Measurements from ENCODE around the gene DCAF6.

DCAF6 gene

DNA sequence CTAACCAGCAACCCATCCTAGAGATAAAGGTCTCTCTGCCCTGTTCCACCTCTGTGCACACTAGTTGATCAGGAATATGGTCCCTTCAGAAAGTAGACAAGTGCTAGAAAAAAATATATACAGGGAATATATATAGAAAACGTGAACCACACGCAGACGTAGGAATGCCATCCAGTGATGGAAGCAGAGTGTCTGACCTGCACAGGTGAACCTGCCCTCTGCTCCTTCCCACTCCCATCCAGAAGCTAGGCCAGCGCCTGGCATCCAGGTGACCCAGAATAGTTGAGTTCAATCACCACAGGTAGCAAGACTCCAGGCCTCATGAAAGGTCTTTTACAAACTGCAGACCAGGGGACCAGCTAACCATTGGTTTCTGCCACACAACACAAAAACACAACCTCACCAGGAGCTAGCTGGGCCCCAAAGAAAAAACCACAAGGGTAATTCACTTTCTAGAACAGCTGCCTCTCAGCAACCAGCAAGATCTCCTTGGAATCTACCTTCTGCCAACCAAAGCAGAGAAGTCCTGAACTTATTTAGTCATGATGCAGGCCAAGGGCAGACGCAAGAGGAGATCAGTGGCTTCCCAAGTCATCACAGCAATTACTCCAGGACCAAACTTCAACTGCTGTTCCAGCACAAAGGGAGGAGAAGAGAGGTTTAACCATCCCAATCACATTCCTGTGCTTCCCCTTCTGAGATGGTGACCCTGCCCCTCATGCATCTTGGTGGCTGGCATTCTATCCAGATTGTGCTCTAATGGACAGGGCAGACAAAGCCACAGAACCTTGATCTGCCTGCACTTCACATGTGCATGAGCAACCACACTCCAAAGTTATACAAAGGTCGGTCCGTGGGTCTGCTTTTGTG is 147.2 kb downstream of the DCAF6 start:
- DNase-seq: no peak
- no peaks in the 10 kb centered on the region for H3K36me3 ChIP-seq (ENCODE audit: control insufficient read depth, insufficient read depth, low read length)
- H3K56ac ChIP-seq (ENCODE audit: low read length): no peak overlapping the region
- H3K27me3 ChIP-seq (ENCODE audit: insufficient read depth, low read length, poor library complexity): no peaks in the 10 kb centered on the region
- H3K4ac ChIP-seq (ENCODE audit: low read depth, low read length): no peak overlapping the region
- no peak overlapping the region for H4K8ac ChIP-seq (ENCODE audit: low read depth, low read length)
- no peak overlapping the region for H3K18ac ChIP-seq (ENCODE audit: low read length)
- H3K4me1 ChIP-seq (ENCODE audit: control insufficient read depth, low read depth, low read length): peaks cover 2% of the 10 kb centered on the region
- H3K9ac ChIP-seq (ENCODE audit: low read length): no peak overlapping the region
- no peak overlapping the region for H3K23ac ChIP-seq (ENCODE audit: low read length)
- H3K4me2 ChIP-seq (ENCODE audit: low read length): no peak overlapping the region
- WGBS (ENCODE audit: extremely low coverage, insufficient coverage, low lambda C conversion rate): no CpG with 5 or more reads among the region's 7 CpGs
- no peaks in the 10 kb centered on the region for H3K79me1 ChIP-seq (ENCODE audit: low read length)
- H4K5ac ChIP-seq (ENCODE audit: low read length): no peak overlapping the region
- H2BK5ac ChIP-seq (ENCODE audit: low read length): no peak overlapping the region
- H2BK120ac ChIP-seq (ENCODE audit: low read depth, low read length): no peak overlapping the region
- H3K79me2 ChIP-seq (ENCODE audit: control insufficient read depth, insufficient read depth, low read length): no peaks in the 10 kb centered on the region
- no peak overlapping the region for H3K4me3 ChIP-seq (ENCODE audit: low read length)
- no peak overlapping the region for H3K27ac ChIP-seq (ENCODE audit: low read depth, low read length)
- H2BK15ac ChIP-seq (replicated peaks; ENCODE audit: low read depth): no peak overlapping the region
- no peak overlapping the region for H2AK5ac ChIP-seq (ENCODE audit: low read length)

DNA sequence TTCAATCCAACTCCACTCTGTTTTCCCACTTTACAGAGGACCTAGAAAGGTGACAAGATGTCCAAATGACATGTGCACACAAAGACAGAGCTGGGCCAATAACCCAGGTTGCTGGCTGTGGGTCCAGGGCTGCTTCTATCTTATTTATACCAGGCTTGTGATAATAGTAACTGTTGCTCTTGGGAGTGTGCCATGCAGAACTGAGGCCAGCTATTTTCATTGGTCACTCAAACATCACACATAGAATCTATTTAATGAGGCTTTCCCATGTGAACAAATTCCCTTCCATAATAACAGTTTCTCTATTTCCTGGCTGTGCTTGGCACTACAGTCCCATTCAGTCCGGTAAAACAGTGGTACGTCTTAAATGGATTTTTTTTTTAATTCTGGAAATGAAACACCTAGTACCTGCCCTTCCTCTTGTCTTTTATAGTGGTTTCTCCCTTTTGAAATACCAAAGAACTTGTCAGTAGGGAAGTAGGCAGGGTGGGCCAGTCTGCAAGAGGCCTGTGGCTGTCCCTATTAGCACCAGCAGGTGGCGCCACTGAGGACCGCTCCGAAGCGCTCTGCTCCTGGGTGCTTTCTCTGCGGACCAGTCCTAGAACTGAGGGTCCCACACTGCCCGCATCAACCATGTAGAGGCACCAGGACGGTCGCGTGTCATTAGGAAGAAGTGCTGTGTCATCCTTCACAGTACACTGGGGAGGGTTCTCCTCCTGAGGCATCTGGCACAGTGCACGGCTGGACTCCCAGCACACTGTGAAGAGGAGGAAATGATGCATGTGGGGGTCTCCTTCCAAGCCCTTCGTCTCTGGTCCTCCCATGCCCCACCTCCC is 148.1 kb downstream of the DCAF6 start:
- Histone ChIP-seq H3K23ac (ENCODE audit: low read length) (no peak overlapping the region), H3K9ac (ENCODE audit: low read length) (no peak overlapping the region), H2AK5ac (ENCODE audit: low read length) (no peak overlapping the region), H3K4me1 (ENCODE audit: control insufficient read depth, low read depth, low read length) (peaks cover 3% of the 10 kb centered on the region), H3K18ac (ENCODE audit: low read length) (no peak overlapping the region), H3K27me3 (ENCODE audit: insufficient read depth, low read length, poor library complexity) (no peaks in the 10 kb centered on the region), H2BK120ac (ENCODE audit: low read depth, low read length) (no peak overlapping the region), H3K79me2 (ENCODE audit: control insufficient read depth, insufficient read depth, low read length) (no peaks in the 10 kb centered on the region), H3K4me3 (ENCODE audit: low read length) (no peak overlapping the region), H2BK5ac (ENCODE audit: low read length) (no peak overlapping the region), H3K79me1 (ENCODE audit: low read length) (no peaks in the 10 kb centered on the region), H3K36me3 (ENCODE audit: control insufficient read depth, insufficient read depth, low read length) (no peaks in the 10 kb centered on the region), H3K4ac (ENCODE audit: low read depth, low read length) (no peak overlapping the region), H4K8ac (ENCODE audit: low read depth, low read length) (no peak overlapping the region), H3K4me2 (ENCODE audit: low read length) (no peak overlapping the region), H2BK15ac (replicated peaks; ENCODE audit: low read depth) (no peak overlapping the region), H4K5ac (ENCODE audit: low read length) (no peak overlapping the region), H3K56ac (ENCODE audit: low read length) (no peak overlapping the region), H3K27ac (ENCODE audit: low read depth, low read length) (no peak overlapping the region)
- DNase-seq: peak; percentile 71
- no CpG with 5 or more reads among the region's 13 CpGs for WGBS (ENCODE audit: extremely low coverage, insufficient coverage, low lambda C conversion rate)

DNA sequence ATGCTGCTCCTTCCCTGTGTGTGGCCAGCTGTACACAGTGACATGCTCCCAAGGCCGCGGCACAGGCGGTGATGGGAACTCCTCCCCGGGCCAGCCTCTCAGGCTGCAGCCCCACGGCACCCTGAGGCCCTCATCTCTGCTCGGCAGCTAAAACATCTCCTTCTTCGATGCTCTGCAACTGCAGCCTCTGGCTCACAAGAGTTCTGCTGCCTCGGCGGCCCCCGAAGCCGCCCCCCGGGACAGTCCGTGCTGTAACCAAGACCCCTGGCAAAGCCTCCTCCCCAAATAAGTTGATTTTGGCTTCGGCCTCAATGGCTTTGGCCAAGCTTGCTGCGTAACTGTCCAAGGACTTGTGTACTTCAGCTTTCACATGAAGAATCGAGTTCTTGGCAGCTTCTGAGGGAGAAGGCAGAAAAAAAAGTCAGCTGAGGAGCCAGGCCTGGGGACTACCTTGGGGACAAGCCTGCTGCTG is 149.0 kb downstream of the DCAF6 start:
- H3K9ac ChIP-seq (ENCODE audit: low read length): no peak overlapping the region
- H3K4me3 ChIP-seq (ENCODE audit: low read length): no peak overlapping the region
- H3K4me1 ChIP-seq (ENCODE audit: control insufficient read depth, low read depth, low read length): peaks cover 3% of the 10 kb centered on the region
- H3K27me3 ChIP-seq (ENCODE audit: insufficient read depth, low read length, poor library complexity): no peaks in the 10 kb centered on the region
- no peak for DNase-seq
- no peak overlapping the region for H3K27ac ChIP-seq (ENCODE audit: low read depth, low read length)
- H2AK5ac ChIP-seq (ENCODE audit: low read length): no peak overlapping the region
- no peak overlapping the region for H2BK120ac ChIP-seq (ENCODE audit: low read depth, low read length)
- H2BK15ac ChIP-seq (replicated peaks; ENCODE audit: low read depth): no peak overlapping the region
- H3K36me3 ChIP-seq (ENCODE audit: control insufficient read depth, insufficient read depth, low read length): no peaks in the 10 kb centered on the region
- H3K4me2 ChIP-seq (ENCODE audit: low read length): no peak overlapping the region
- no peak overlapping the region for H4K8ac ChIP-seq (ENCODE audit: low read depth, low read length)
- H3K56ac ChIP-seq (ENCODE audit: low read length): no peak overlapping the region
- H3K79me2 ChIP-seq (ENCODE audit: control insufficient read depth, insufficient read depth, low read length): no peaks in the 10 kb centered on the region
- H4K5ac ChIP-seq (ENCODE audit: low read length): no peak overlapping the region
- H2BK5ac ChIP-seq (ENCODE audit: low read length): no peak overlapping the region
- WGBS (ENCODE audit: extremely low coverage, insufficient coverage, low lambda C conversion rate): no CpG with 5 or more reads among the region's 16 CpGs
- H3K18ac ChIP-seq (ENCODE audit: low read length): no peak overlapping the region
- H3K79me1 ChIP-seq (ENCODE audit: low read length): no peaks in the 10 kb centered on the region
- no peak overlapping the region for H3K4ac ChIP-seq (ENCODE audit: low read depth, low read length)
- no peak overlapping the region for H3K23ac ChIP-seq (ENCODE audit: low read length)

DNA sequence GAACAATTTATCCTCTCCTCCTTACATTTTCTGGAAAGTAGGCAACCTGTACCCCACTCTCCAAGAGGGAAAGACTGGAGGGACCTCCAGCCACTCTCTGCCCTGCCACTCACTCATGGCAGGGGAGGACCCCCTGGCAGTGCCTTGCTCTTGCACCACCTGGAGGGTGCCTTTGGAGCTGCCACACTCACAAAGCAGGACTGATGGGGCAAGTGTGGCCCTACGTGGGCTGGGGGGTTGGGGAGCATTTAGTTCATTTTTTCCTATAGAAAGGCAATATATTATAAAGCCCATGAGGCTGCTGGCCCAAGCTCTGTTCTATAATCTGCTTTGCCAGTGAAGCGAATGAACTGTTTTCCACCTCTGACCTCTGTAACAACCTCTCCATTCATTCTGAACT is 150.0 kb downstream of the DCAF6 start:
- H4K5ac ChIP-seq (ENCODE audit: low read length): no peak overlapping the region

DNA sequence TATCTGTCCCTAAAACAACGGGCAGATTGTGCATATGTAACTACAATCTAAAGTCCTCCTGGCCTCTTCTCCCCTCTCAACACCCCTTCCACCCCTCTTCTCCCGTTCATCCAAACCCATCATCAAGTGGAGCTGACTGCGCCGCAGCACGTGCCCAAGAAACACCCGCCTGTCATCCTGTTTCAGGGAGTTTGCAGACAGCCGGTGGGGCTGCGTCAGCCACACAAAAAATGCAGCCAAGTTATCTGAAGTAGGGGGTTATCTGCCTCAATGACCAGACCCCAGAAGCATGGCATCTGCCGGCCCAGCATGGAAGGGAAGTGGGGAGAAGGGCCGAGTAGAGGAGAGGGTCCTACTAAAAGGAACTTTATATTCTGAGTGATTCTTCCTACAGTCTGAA is 151.2 kb downstream of the DCAF6 start:
- Histone ChIP-seq H4K8ac (ENCODE audit: low read depth, low read length) (no peak overlapping the region), H3K36me3 (ENCODE audit: control insufficient read depth, insufficient read depth, low read length) (no peaks in the 10 kb centered on the region), H2AK5ac (ENCODE audit: low read length) (no peak overlapping the region), H2BK120ac (ENCODE audit: low read depth, low read length) (no peak overlapping the region), H3K4me1 (ENCODE audit: control insufficient read depth, low read depth, low read length) (peaks cover 3% of the 10 kb centered on the region), H3K9ac (ENCODE audit: low read length) (no peak overlapping the region), H3K27ac (ENCODE audit: low read depth, low read length) (no peak overlapping the region), H3K4ac (ENCODE audit: low read depth, low read length) (no peak overlapping the region), H3K27me3 (ENCODE audit: insufficient read depth, low read length, poor library complexity) (no peaks in the 10 kb centered on the region), H3K4me3 (ENCODE audit: low read length) (no peak overlapping the region), H3K4me2 (ENCODE audit: low read length) (no peak overlapping the region), H3K18ac (ENCODE audit: low read length) (no peak overlapping the region), H3K23ac (ENCODE audit: low read length) (no peak overlapping the region), H3K56ac (ENCODE audit: low read length) (no peak overlapping the region), H2BK15ac (replicated peaks; ENCODE audit: low read depth) (no peak overlapping the region), H4K5ac (ENCODE audit: low read length) (no peak overlapping the region), H2BK5ac (ENCODE audit: low read length) (no peak overlapping the region), H3K79me1 (ENCODE audit: low read length) (no peaks in the 10 kb centered on the region), H3K79me2 (ENCODE audit: control insufficient read depth, insufficient read depth, low read length) (no peaks in the 10 kb centered on the region)
- no CpG with 5 or more reads among the region's 10 CpGs for WGBS (ENCODE audit: extremely low coverage, insufficient coverage, low lambda C conversion rate)
- DNase-seq: no peak

More for the DNA sequence above, 150.0 kb downstream of the DCAF6 start:
- H2BK15ac ChIP-seq (replicated peaks; ENCODE audit: low read depth): no peak overlapping the region
- H3K4me1 ChIP-seq (ENCODE audit: control insufficient read depth, low read depth, low read length): peaks cover 3% of the 10 kb centered on the region
- H3K4ac ChIP-seq (ENCODE audit: low read depth, low read length): no peak overlapping the region
- H4K8ac ChIP-seq (ENCODE audit: low read depth, low read length): no peak overlapping the region
- no peak overlapping the region for H3K18ac ChIP-seq (ENCODE audit: low read length)
- no peaks in the 10 kb centered on the region for H3K79me2 ChIP-seq (ENCODE audit: control insufficient read depth, insufficient read depth, low read length)
- no peaks in the 10 kb centered on the region for H3K79me1 ChIP-seq (ENCODE audit: low read length)
- WGBS (ENCODE audit: extremely low coverage, insufficient coverage, low lambda C conversion rate): no CpG with 5 or more reads among the region's 2 CpGs
- no peak overlapping the region for H2BK5ac ChIP-seq (ENCODE audit: low read length)
- H2BK120ac ChIP-seq (ENCODE audit: low read depth, low read length): no peak overlapping the region
- H3K9ac ChIP-seq (ENCODE audit: low read length): no peak overlapping the region
- no peak overlapping the region for H3K4me2 ChIP-seq (ENCODE audit: low read length)
- no peak overlapping the region for H3K56ac ChIP-seq (ENCODE audit: low read length)
- no peaks in the 10 kb centered on the region for H3K27me3 ChIP-seq (ENCODE audit: insufficient read depth, low read length, poor library complexity)
- no peak for DNase-seq
- H3K36me3 ChIP-seq (ENCODE audit: control insufficient read depth, insufficient read depth, low read length): no peaks in the 10 kb centered on the region
- no peak overlapping the region for H2AK5ac ChIP-seq (ENCODE audit: low read length)
- no peak overlapping the region for H3K4me3 ChIP-seq (ENCODE audit: low read length)
- H3K23ac ChIP-seq (ENCODE audit: low read length): no peak overlapping the region
- no peak overlapping the region for H3K27ac ChIP-seq (ENCODE audit: low read depth, low read length)

All from mesendoderm (in vitro differentiated cells).